ENCODE data around the gene NUP37.

- no peak for TF ChIP-seq EZH2phosphoT487 (IDR thresholded peaks at IDR 0.05; ENCODE audit: borderline replicate concordance)
- TF ChIP-seq, protein P1, sequence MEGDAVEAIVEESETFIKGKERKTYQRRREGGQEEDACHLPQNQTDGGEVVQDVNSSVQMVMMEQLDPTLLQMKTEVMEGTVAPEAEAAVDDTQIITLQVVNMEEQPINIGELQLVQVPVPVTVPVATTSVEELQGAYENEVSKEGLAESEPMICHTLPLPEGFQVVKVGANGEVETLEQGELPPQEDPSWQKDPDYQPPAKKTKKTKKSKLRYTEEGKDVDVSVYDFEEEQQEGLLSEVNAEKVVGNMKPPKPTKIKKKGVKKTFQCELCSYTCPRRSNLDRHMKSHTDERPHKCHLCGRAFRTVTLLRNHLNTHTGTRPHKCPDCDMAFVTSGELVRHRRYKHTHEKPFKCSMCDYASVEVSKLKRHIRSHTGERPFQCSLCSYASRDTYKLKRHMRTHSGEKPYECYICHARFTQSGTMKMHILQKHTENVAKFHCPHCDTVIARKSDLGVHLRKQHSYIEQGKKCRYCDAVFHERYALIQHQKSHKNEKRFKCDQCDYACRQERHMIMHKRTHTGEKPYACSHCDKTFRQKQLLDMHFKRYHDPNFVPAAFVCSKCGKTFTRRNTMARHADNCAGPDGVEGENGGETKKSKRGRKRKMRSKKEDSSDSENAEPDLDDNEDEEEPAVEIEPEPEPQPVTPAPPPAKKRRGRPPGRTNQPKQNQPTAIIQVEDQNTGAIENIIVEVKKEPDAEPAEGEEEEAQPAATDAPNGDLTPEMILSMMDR (IDR thresholded peaks at IDR 0.05 in 2 of 3, conservative IDR thresholded peaks at IDR 0.05 in 1 of 3; ENCODE audit: borderline replicate concordance in 1 of 3, insufficient read depth in 1 of 3, low read depth in 2 of 3, low read length in 2 of 3): no peak
- TF ChIP-seq, protein P2, sequence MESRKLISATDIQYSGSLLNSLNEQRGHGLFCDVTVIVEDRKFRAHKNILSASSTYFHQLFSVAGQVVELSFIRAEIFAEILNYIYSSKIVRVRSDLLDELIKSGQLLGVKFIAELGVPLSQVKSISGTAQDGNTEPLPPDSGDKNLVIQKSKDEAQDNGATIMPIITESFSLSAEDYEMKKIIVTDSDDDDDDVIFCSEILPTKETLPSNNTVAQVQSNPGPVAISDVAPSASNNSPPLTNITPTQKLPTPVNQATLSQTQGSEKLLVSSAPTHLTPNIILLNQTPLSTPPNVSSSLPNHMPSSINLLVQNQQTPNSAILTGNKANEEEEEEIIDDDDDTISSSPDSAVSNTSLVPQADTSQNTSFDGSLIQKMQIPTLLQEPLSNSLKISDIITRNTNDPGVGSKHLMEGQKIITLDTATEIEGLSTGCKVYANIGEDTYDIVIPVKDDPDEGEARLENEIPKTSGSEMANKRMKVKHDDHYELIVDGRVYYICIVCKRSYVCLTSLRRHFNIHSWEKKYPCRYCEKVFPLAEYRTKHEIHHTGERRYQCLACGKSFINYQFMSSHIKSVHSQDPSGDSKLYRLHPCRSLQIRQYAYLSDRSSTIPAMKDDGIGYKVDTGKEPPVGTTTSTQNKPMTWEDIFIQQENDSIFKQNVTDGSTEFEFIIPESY (IDR thresholded peaks at IDR 0.05; ENCODE audit: extremely low read depth, insufficient replicate concordance, low read length): no peak
- TF ChIP-seq POLR2A (IDR thresholded peaks at IDR 0.05; ENCODE audit: borderline replicate concordance, extremely low read depth, insufficient read depth, insufficient read length): no peak
- TF ChIP-seq CEBPB (IDR thresholded peaks at IDR 0.05; ENCODE audit: low read depth): no peak
- TF ChIP-seq EZH2 (IDR thresholded peaks at IDR 0.05): no peak
- no peak for TF ChIP-seq SRF (IDR thresholded peaks at IDR 0.05; ENCODE audit: low read depth)
- no peak for TF ChIP-seq TCF7L2 (IDR thresholded peaks at IDR 0.05; ENCODE audit: borderline replicate concordance, extremely low read depth, insufficient read depth, insufficient read length)
- TF ChIP-seq YY1 (IDR thresholded peaks at IDR 0.05; ENCODE audit: extremely low read depth, insufficient replicate concordance, low read depth, low read length): no peak
- TF ChIP-seq MAX (IDR thresholded peaks at IDR 0.05): no peak
- no peak for TF ChIP-seq JUND (IDR thresholded peaks at IDR 0.05)
- no peak for TF ChIP-seq REST (IDR thresholded peaks at IDR 0.05; ENCODE audit: low read depth)
- no peak for TF ChIP-seq POLR2AphosphoS5 (IDR thresholded peaks at IDR 0.05; ENCODE audit: low read depth, low read length)
- TF ChIP-seq RAD21 (IDR thresholded peaks at IDR 0.05; ENCODE audit: low read depth): no peak
Measured at GRCh38 chr12:102116392-102116791, 3.5 kb downstream of the NUP37 start.

Data from HCT116 (cell line).